ENCODE results near the gene MGAT4C.

The MGAT4C gene

DNA sequence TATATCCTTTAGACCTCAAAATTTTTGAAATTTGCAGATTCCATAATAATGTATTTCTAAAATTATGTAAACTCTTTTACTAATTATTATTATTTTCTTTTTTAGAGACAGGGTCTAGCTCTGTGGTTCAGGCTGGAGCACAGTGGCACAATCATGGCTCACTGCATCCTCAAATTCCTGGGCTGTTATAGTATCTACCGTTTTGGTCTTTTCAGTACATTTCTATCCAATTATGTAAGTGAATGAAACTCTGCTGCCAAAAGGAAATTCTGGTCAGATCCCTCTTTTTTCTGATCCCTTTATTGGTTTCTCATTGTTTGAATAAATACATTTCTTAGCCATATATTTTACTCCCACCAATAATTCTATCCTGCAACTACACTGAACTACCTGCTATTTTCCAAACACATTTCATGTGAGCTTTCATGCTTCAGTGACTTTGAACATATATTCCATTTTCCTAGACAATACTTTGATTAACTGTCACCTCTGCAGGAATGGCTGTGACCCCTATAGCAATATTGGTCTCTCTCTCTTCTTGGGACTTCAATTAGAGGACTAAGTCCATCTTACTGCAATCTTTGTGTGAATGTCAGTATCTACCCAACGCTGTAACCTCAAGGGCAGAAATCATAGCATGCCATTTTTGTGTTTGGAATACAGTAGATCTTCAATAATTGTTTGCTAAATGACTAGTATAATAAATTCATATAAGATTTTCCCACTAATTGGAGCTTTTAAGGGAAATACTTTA is 198.9 kb downstream of the MGAT4C start:
- Histone ChIP-seq H3K27ac (no peak overlapping the region), H3K9ac (no peak overlapping the region), H3K36me3 (ENCODE audit: insufficient read depth) (no peaks in the 10 kb centered on the region), H2AFZ (ENCODE audit: low read depth) (no peak overlapping the region), H3K27me3 (ENCODE audit: insufficient read depth, low read depth) (no peaks in the 10 kb centered on the region), H3K4me1 (ENCODE audit: low read depth, poor library complexity, severe bottlenecking) (no peaks in the 10 kb centered on the region), H4K20me1 (ENCODE audit: insufficient read depth) (no peaks in the 10 kb centered on the region), H3K4me3 (IDR thresholded peaks at IDR 0.05; ENCODE audit: insufficient read depth, low read depth, low read length) (no peak overlapping the region), H3K79me2 (ENCODE audit: insufficient read depth, low read depth) (no peaks in the 10 kb centered on the region), H3K4me2 (no peak overlapping the region)
- TF ChIP-seq, protein P1, sequence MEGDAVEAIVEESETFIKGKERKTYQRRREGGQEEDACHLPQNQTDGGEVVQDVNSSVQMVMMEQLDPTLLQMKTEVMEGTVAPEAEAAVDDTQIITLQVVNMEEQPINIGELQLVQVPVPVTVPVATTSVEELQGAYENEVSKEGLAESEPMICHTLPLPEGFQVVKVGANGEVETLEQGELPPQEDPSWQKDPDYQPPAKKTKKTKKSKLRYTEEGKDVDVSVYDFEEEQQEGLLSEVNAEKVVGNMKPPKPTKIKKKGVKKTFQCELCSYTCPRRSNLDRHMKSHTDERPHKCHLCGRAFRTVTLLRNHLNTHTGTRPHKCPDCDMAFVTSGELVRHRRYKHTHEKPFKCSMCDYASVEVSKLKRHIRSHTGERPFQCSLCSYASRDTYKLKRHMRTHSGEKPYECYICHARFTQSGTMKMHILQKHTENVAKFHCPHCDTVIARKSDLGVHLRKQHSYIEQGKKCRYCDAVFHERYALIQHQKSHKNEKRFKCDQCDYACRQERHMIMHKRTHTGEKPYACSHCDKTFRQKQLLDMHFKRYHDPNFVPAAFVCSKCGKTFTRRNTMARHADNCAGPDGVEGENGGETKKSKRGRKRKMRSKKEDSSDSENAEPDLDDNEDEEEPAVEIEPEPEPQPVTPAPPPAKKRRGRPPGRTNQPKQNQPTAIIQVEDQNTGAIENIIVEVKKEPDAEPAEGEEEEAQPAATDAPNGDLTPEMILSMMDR (conservative IDR thresholded peaks at IDR 0.05; ENCODE audit: low read depth, low read length), result no peak

DNA sequence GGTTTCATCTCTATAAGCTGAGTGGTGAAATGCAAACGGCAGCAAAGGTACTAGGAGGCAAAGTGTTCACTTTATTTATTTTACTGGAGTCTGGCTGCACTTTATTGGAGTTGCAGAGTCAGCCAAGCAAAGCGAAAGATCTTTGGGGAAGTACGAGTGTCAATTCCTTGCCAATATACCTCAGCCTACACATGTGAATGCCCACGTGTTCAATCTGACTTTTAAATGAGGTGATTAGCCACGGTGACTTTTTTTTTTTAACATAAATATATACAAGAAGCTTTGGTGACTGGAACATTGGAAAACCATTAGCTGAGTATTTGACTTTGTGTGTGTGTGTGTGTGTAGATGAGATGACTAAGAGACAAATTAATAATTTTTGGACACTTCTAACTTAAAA is 203.3 kb downstream of the MGAT4C start:
- Histone ChIP-seq H3K4me3 (IDR thresholded peaks at IDR 0.05; ENCODE audit: insufficient read depth, low read depth, low read length) (no peak overlapping the region), H3K36me3 (ENCODE audit: insufficient read depth) (no peaks in the 10 kb centered on the region), H3K4me1 (ENCODE audit: low read depth, poor library complexity, severe bottlenecking) (no peaks in the 10 kb centered on the region), H3K9ac (no peak overlapping the region), H3K79me2 (ENCODE audit: insufficient read depth, low read depth) (no peaks in the 10 kb centered on the region), H4K20me1 (ENCODE audit: insufficient read depth) (no peaks in the 10 kb centered on the region), H2AFZ (ENCODE audit: low read depth) (no peak overlapping the region), H3K4me2 (no peak overlapping the region), H3K27ac (no peak overlapping the region), H3K27me3 (ENCODE audit: insufficient read depth, low read depth) (no peaks in the 10 kb centered on the region)
- TF ChIP-seq, protein P1 (conservative IDR thresholded peaks at IDR 0.05; ENCODE audit: low read depth, low read length), result no peak

DNA sequence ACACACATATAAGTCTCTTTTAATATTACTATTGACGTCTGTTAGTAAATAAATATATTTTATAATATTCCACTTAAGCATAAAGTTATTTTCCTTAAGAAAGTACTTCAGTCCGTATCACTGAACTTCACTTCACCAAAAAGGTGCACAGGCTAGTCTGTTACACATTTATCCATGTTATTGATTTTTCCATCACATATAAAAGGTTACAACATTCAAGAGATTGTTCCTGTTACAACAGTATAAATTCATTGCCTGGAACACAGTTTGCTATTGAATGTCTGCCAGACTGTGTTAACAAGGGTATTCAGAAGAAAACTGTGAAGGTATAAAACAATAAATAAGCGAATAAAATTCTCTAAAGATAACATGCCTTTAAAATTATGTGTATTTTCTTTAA is 206.2 kb downstream of the MGAT4C start:
- no peaks in the 10 kb centered on the region for H3K36me3 ChIP-seq (ENCODE audit: insufficient read depth)
- no peak overlapping the region for H3K4me2 ChIP-seq
- H3K9ac ChIP-seq, result no peak overlapping the region
- no peak overlapping the region for H2AFZ ChIP-seq (ENCODE audit: low read depth)
- no peaks in the 10 kb centered on the region for H3K27me3 ChIP-seq (ENCODE audit: insufficient read depth, low read depth)
- H3K27ac ChIP-seq, result no peak overlapping the region
- no peaks in the 10 kb centered on the region for H3K4me1 ChIP-seq (ENCODE audit: low read depth, poor library complexity, severe bottlenecking)
- no peaks in the 10 kb centered on the region for H4K20me1 ChIP-seq (ENCODE audit: insufficient read depth)
- TF ChIP-seq, protein P1 (conservative IDR thresholded peaks at IDR 0.05; ENCODE audit: low read depth, low read length), result no peak
- no peak overlapping the region for H3K4me3 ChIP-seq (IDR thresholded peaks at IDR 0.05; ENCODE audit: insufficient read depth, low read depth, low read length)
- no peaks in the 10 kb centered on the region for H3K79me2 ChIP-seq (ENCODE audit: insufficient read depth, low read depth)

DNA sequence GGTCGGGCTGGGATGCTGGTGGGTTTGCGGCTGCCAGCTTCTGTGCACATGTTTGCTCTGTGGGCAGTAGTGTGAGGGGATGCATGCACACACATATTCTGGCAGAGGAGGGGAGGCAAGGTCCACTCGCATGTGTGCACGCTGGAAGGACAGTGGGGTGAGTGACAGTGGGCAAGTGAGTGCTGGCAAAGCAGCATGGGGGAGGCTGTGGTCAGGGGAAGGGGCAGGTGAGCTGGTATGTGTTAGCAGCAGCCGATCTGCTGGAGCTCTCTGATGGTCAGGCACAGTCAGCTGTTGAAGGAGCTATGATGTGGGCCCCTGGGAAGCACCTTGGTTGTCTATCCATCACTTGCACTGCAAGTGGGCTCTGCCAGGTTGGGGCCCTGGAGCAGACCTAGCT is 211.8 kb downstream of the MGAT4C start:
- H3K4me2 ChIP-seq, result no peak overlapping the region
- TF ChIP-seq, protein P1 (conservative IDR thresholded peaks at IDR 0.05; ENCODE audit: low read depth, low read length), result no peak
- no peaks in the 10 kb centered on the region for H3K79me2 ChIP-seq (ENCODE audit: insufficient read depth, low read depth)
- H3K4me1 ChIP-seq (ENCODE audit: low read depth, poor library complexity, severe bottlenecking), result no peaks in the 10 kb centered on the region
- no peak overlapping the region for H3K27ac ChIP-seq
- no peak overlapping the region for H3K4me3 ChIP-seq (IDR thresholded peaks at IDR 0.05; ENCODE audit: insufficient read depth, low read depth, low read length)
- no peaks in the 10 kb centered on the region for H3K36me3 ChIP-seq (ENCODE audit: insufficient read depth)
- no peaks in the 10 kb centered on the region for H4K20me1 ChIP-seq (ENCODE audit: insufficient read depth)
- H3K27me3 ChIP-seq (ENCODE audit: insufficient read depth, low read depth), result no peaks in the 10 kb centered on the region
- no peak overlapping the region for H3K9ac ChIP-seq
- H2AFZ ChIP-seq (ENCODE audit: low read depth), result no peak overlapping the region
